Large intestine (tissue), 3 donors: ENCODE data around the gene HIP1R. TPM values are rescaled to one million over a fixed set of nuclear protein-coding genes. Genes with fewer than 3 reads are reported as not detected.

Source experiments
- DNase-seq, 2 donors: peaks; one replicate each; pipeline versions ENCODE4 v3.0.0 to v3.0.0-alpha.2; 2013
- H3K27ac ChIP-seq: one replicate; pipeline ENCODE4 v1.5.1; 2013; ENCODE audit warnings: low read length
- H3K27me3 ChIP-seq: 2 replicates; pipeline ENCODE4 v1.6.1; 2013; ENCODE audit warnings: low read length; ENCODE audit not compliant: control insufficient read depth, insufficient read depth
- H3K36me3 ChIP-seq: 2 replicates; pipeline ENCODE4 v1.6.1; 2013; ENCODE audit warnings: low read length; ENCODE audit not compliant: control insufficient read depth, insufficient read depth
- H3K4me1 ChIP-seq: one replicate; pipeline ENCODE4 v1.6.1; 2013; ENCODE audit warnings: low read length; ENCODE audit not compliant: control insufficient read depth, insufficient read depth
- H3K4me3 ChIP-seq: one replicate; pipeline ENCODE4 v1.5.1; 2013; ENCODE audit warnings: low read length
- H3K9me3 ChIP-seq: one replicate; pipeline ENCODE4 v1.6.1; 2013; ENCODE audit warnings: mild to moderate bottlenecking, low read depth, low read length, moderate library complexity; ENCODE audit not compliant: control insufficient read depth
- WGBS: methylation state at CpG from one replicate; pipeline ENCODE4 v1.1.5; 2013; ENCODE audit warnings: low lambda C conversion rate; ENCODE audit not compliant: insufficient coverage; 5-methylcytosine and 5-hydroxymethylcytosine counted together
- polyA plus RNA-seq: library from polyadenylated mRNA; unstranded; fragments of 120-200 nt; gene quantifications from one replicate; pipeline ENCODE4 v1.2.1, GENCODE V29; 2013

HIP1R gene
- polyA plus RNA-seq, 1 donor: 41.8 TPM

DNA sequence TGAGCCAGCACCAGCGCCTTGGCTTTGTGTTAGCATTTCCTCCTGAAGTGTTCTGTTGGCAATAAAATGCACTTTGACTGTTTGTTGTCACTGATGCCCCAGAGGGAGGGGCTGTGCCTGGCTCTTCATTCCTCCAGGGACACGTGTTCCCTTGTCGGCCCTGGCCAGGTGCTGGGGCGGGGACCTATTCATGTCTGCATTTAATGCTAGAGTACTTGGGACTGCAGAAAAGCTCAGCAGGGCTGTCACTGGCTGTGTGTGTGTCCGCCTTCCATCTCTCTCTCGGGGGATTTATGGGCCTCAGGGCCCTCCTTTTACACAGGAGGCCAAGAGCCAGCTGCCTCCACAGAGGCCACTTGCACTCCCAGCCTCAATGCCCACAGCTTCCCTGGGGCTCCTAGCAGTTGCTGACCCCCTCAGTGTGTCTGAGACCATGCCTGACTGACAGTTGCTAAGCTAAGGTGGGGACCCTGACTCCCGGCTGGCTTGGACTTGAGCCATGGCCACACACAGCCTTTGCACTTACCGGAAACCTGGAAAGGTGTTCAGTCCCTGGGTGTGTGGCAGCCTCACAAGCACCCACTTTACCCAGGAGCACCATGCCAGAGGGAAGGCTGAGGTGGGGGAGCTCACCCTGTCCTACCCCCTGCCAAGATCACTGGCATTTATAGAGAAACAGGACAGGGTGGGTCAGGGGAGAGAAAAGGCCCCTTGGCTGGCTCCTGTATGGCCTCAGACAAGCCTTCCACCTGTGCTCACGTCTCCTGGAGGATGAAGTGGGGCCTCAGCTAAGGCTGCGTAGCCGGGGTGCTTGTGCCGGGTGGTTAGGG, 27.8 kb downstream of the HIP1R start:
- no peak overlapping the region for H3K4me3 ChIP-seq
- H3K27me3 ChIP-seq: no peaks in the 10 kb centered on the region
- peak; percentile 90 to 94 for DNase-seq
- peak overlapping the region; percentile 82 for H3K27ac ChIP-seq
- H3K36me3 ChIP-seq: peaks cover 71% of the 10 kb centered on the region
- no peaks in the 10 kb centered on the region for H3K9me3 ChIP-seq
- no CpG with 5 or more reads among the region's 12 CpGs for WGBS
- H3K4me1 ChIP-seq: peaks cover 16% of the 10 kb centered on the region

- no peak overlapping the region for H3K4me3 ChIP-seq
- H3K4me1 ChIP-seq: peaks cover 16% of the 10 kb centered on the region
- H3K27ac ChIP-seq: no peak overlapping the region
- DNase-seq: no peak
- no peaks in the 10 kb centered on the region for H3K9me3 ChIP-seq
- peaks cover 75% of the 10 kb centered on the region for H3K36me3 ChIP-seq
- no peaks in the 10 kb centered on the region for H3K27me3 ChIP-seq
- WGBS: no CpG with 5 or more reads among the region's 5 CpGs
Measured at GRCh38 chr12:122864894-122865253, 29.6 kb downstream of the HIP1R start.

- WGBS: no CpG with 5 or more reads among the region's 43 CpGs
- H3K27ac ChIP-seq: no peak overlapping the region
Measured at GRCh38 chr12:122865268-122866231, 30.3 kb downstream of the HIP1R start.

DNA sequence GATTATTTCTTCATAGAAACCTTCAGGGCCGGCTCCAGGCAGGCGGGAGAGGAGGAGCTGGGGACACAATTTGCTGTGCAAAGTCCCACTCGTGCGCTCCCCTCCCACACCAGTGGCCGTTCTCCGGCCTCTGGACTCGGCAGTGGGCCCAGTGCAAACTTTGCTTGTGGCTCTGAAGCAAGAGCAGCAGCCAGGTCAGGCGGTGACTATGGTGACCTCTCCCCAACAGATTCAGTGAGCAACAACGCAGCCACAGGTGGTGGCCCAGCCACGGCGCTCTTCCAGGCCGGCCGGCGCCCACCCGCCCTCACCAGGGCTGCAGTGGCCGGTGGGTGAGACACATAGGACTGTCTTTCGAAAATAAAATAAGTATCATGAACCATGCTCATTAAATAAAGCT, 31.1 kb downstream of the HIP1R start:
- Histone ChIP-seq H3K27ac (no peak overlapping the region), H3K9me3 (no peaks in the 10 kb centered on the region), H3K27me3 (no peaks in the 10 kb centered on the region), H3K4me1 (peaks cover 28% of the 10 kb centered on the region), H3K4me3 (no peak overlapping the region), H3K36me3 (peaks cover 75% of the 10 kb centered on the region)
- WGBS: no CpG with 5 or more reads among the region's 17 CpGs
- DNase-seq: no peak

More at GRCh38 chr12:122865268-122866231, 30.3 kb downstream of the HIP1R start:
- Histone ChIP-seq H3K4me3 (no peak overlapping the region), H3K4me1 (peaks cover 19% of the 10 kb centered on the region), H3K9me3 (no peaks in the 10 kb centered on the region), H3K27me3 (no peaks in the 10 kb centered on the region), H3K36me3 (peaks cover 77% of the 10 kb centered on the region)
- no peak for DNase-seq

DNA sequence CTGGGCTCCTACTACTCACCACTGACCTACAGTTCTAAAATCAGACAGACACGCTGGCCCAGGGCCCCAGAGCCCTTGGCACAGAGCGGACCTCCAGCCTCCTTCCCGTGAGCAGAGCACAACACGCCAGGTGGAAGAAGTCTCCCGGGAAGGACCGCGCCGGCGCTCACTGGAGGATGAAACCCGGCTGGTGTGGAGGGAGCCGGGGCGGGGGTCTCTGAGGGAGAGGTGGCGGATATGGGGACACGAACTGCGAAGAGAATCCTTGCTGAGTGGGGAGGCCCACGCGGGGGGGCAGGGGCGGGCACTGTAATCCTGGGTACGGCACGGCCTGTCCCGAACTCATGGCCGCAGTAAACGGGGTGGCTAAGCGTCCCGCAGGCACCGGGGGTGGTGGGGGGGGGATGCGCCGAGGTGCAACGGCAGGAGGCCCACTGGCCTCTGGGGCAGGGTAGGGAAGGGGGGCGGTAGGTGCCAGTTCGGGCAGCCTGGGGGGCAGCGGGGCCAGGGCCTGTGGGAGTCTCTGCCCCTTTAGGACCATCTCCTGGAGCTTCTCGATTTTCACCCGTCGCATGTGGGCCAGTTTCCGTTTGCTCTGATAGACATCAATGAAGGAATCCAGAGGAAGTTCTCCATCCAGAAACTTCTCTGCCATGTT, 31.8 kb downstream of the HIP1R start:
- H3K27ac ChIP-seq: no peak overlapping the region
- no peak for DNase-seq
- no peaks in the 10 kb centered on the region for H3K9me3 ChIP-seq
- peaks cover 70% of the 10 kb centered on the region for H3K36me3 ChIP-seq
- H3K4me1 ChIP-seq: peaks cover 34% of the 10 kb centered on the region
- H3K27me3 ChIP-seq: no peaks in the 10 kb centered on the region
- H3K4me3 ChIP-seq: no peak overlapping the region
- WGBS: no CpG with 5 or more reads among the region's 36 CpGs

- DNase-seq: no peak
- no CpG with 5 or more reads among the region's 33 CpGs for WGBS
- Histone ChIP-seq H3K4me3 (no peak overlapping the region), H3K27ac (no peak overlapping the region), H3K27me3 (no peaks in the 10 kb centered on the region), H3K9me3 (no peaks in the 10 kb centered on the region), H3K4me1 (peaks cover 36% of the 10 kb centered on the region), H3K36me3 (peaks cover 70% of the 10 kb centered on the region)
Measured at GRCh38 chr12:122867691-122868461, 32.6 kb downstream of the HIP1R start.

GRCh38 chr12:122868471-122869177, 33.4 kb downstream of the HIP1R start:
- Histone ChIP-seq H3K27ac (no peak overlapping the region), H3K27me3 (no peaks in the 10 kb centered on the region), H3K4me3 (no peak overlapping the region), H3K9me3 (no peaks in the 10 kb centered on the region), H3K36me3 (peaks cover 66% of the 10 kb centered on the region), H3K4me1 (peaks cover 30% of the 10 kb centered on the region)
- no CpG with 5 or more reads among the region's 13 CpGs for WGBS
- DNase-seq: no peak

DNA sequence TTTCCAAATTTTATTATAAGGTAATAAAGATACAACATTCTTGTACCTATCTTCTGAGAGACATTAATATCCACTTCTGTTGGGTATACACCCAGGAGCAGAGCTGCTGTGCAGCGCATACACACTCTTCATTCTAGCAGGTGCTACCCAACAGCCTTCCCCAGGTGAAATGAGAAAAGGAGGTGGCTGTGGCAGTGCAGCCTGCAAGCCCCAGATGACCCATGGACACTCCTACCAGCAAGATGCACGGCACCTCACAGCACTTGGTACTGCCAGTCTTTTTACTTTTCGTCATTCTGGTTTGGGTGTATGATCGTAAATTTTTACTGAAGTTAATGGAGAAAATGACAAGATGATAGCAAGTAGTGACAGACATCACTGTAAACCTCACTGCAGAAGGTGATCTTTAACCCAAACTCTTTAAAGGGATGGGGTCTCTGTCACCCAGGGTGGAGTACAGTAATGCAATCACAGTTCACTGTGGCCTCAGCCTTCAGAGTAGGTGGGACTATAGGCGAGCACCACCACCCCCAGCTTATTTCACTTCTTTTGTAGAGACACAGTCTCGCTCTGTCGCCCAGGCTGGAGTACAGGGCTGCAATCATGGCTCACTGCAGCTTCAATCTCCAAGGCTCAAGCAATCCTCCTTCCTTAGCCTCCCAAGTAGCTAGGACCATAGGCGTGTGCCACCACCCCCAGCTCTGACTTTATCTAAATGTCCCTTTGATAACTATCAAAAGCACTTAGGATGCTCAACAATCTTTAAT, 34.1 kb downstream of the HIP1R start:
- H3K4me3 ChIP-seq: no peak overlapping the region
- WGBS: 100% methylated on average over 1 of the region's 8 CpGs
- H3K36me3 ChIP-seq: peaks cover 66% of the 10 kb centered on the region
- no peaks in the 10 kb centered on the region for H3K9me3 ChIP-seq
- H3K27ac ChIP-seq: no peak overlapping the region
- H3K4me1 ChIP-seq: peaks cover 28% of the 10 kb centered on the region
- no peaks in the 10 kb centered on the region for H3K27me3 ChIP-seq
- DNase-seq: no peak
